HG03159 (cell line): Measurements from ENCODE around the gene CERS3.
A peak's percentile ranks its signal among the peaks of the same experiment; 100 is the strongest.

Source experiments
- ATAC-seq: cut with Tn5 transposase; IDR thresholded peaks from one replicate; pipeline ENCODE4 v1.9.1; 2021; ENCODE audit warnings: mild to moderate bottlenecking, moderate library complexity; ENCODE audit not compliant: unreplicated experiment

CERS3 gene

DNA sequence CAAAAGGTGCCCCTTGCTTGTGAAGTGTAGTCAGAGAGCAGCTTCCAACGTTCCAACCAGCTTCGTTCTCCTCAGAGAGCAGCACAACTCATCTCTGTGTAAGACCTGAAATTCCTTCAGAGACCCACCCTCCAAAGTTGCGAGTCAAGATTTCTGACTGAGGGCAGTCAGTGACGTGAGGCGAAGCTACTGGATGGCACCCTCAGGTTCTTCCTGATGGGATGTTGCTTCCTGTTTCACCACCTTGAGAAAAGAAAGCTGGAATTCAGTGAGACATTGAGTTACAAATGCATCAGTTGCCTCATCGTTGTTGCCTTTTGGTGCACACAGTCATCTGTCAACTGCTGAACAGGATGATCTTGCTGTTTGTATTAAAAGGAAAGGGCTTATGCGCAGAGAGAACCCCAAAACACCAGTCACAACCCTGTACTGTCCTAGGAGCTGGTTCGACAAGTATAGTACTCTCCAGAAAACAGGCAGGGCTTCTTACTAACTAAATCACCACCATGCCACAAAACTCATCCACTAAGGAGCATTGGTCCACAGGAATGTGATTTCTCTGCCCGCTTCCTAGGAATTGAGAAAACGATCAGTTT, at the start of gene CERS3:
Gene CERS3 (minus strand): TSS at position 118 of the 596 bp plus-strand sequence. CDS start 27,101 bp downstream, outside the sequence.
- no peak for ATAC-seq

DNA sequence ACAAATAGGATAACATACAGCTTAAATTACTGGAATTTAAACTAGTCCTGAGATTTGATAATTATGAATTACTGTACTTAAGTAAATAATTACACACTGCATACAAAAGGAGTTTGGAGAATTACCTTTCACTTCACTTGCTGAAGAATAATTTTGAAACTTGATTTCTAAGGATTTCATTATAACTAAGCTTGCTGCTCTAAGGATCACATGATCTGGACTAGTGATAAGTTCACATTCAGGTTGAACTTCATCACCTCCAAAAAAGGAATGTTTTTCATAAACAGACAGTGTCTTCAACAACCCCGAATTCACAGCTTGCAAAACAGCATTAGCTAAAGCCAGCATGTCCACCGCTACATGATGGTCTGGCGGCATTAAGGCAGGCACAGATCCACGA, 44.8 kb upstream of the CERS3 start:
- ATAC-seq: no peak

DNA sequence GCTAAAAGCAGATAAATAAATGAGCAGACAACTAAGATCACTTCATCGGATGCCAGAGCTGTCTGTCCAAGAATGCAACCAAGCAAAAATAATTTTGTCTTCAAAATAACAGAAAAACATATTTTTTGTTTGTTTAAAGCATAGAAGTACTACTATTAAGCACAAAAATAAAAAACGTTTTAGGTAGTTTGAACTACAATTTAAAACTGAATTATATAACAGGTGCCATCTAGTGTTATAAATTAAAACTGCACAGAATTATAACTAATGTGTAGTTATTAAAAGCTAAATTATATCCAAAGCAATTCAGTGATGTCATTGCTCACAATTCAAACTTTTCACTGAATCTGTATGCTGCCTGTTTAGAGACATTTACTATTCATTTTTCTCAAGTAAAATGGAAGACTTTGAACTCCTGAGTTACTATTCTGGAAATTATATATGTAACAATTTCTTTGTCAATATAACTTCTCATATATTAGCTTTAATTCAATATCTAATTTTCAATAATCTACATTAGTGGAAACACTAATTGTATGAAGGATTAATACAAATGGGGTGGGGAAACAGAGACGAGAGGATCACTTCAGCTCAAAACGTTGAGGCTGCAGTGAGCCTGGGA, 43.7 kb upstream of the CERS3 start:
- ATAC-seq: no peak

DNA sequence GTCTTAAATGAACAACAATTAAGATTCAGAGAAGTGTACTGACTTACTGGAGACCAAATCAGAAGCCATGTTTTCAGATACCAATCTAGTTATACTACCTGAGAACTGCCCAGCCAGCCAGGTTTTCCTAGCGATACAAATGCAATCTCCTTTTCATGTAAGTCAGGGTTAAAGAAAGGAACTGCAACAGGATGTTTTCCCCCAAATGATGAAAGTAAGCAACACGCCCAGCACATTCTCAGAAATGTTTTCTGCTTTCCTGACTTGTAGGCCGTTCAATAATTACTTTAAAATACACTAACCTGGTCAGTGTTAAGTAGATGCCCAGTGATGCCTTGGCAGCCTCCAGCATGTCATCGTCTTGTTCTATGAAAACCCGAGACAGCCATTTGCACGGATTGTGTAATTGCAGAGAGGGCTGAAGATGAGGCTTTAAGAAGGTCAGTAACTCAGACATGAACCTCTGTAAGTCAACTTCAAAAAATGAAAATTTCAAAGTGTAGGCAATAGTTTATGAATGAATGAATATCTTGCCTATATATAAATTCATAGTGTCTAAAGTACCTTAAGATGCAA, 42.9 kb upstream of the CERS3 start:
- no peak for ATAC-seq

DNA sequence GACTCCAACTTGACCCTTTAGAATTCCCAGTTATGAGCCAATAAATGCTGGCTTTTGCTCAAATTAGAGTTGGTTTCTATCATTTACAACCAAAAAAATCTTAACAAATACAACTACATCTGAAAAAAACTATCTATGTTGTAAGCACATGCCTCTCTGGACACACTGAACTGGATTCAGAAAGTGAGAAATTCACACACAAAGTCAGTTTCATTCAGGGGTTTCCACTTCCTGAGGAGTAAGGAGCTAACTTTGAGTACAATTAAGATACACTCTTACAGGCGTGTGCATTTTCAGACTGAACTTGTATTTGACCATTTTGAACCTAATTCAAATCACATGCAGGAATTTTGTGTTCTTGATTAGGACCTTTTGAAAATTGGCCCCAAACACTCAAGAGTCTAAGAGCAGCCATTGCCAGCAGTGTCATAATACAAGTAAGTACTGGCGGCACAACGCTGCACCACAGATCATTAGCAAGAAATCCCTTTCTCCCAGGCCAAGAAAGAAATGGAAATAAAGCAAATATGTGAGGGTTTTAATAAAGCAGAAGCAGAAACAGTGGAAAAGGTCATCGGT, 42.1 kb upstream of the CERS3 start:
- ATAC-seq: peak; percentile 88

DNA sequence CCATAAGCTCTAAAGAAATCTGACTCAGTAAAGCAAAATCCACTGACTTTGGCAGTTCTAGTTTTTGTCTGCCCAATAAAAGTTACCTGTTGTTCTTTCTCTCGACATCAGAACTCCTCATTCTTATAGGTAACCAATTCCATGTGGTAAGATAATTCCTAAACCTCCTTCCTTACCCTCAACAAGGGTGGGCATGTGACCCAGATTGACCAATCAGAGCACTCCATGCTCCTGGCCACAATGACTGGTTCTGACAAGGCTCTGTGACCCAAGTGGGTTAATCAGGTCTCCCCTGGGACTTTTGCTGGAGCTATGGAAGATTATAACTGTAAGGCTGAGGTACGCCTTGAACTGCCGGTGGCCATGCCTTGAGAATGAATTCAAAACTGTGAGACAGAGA, 41.5 kb upstream of the CERS3 start:
- ATAC-seq: peak; percentile 14

DNA sequence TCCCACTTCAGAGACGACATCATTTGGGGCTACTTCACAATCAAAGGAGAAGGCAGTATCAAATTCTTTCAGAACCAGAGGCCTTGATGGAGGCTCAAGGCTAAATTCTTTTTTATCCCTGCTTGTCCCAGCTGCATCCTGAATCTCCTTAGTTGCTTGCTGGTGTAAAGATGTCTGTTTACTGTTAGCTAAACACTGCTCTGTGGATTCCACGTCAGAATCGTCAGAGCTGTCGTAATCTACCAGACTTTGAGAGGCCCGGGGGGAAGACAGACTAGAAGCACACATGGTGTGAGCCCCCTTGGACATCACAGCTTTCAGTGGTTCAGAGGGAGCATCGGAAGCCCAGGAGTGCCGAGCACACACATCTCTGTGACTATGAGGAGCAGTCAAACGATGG, 40.6 kb upstream of the CERS3 start:
- no peak for ATAC-seq

DNA sequence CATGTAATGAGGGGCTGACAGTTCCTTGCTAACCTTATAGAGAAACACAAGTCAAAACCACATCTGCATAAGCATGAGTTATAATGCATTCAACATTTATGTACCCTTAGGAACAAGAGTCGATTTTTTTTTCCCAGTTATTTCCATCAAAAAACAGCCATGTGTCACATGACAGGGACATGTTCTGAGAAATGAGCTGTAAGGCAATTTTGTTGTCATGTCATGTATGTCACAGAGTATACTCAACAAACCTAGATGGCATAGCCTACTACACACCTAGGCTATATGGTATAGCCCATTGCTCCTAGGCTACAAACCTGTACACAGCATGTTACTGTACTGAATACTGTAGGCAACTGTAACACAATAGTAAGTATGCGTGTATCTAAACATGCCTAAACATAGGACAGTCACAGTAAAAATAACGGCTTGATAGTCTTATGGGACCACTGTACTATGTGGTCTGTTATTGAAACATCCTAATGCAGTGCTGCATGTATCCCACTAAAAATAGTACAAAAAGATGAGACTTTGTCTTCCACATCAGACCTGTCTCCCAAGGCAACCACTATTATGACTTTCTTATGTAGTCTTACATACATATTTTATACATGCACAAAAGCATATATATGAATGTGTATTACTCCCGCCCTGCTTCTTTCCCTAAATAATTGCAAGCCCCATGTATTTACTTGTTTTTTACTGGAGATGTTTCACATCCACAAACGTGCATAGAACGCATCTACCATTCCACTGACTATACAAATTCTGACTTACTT, 38.3 kb upstream of the CERS3 start:
- ATAC-seq: no peak

DNA sequence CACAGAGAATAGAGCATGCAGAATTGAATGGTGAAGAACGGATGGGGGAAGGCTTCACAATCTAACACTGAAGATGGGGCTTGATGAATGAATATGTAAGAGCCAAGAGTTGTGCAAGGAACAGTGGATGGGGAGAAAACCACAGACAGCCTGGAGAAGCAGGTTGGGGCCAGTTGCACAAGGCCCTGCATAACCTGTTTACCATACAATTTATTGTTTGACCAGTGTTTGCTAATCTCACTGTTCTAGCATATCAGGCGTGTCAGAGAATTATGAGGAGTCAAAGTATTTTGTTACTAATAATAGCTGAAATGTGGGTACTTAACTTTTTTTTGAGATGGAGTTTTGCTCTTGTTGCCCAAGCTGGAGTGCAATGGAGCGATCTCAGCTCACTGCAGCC, 36.8 kb upstream of the CERS3 start:
- no peak for ATAC-seq

DNA sequence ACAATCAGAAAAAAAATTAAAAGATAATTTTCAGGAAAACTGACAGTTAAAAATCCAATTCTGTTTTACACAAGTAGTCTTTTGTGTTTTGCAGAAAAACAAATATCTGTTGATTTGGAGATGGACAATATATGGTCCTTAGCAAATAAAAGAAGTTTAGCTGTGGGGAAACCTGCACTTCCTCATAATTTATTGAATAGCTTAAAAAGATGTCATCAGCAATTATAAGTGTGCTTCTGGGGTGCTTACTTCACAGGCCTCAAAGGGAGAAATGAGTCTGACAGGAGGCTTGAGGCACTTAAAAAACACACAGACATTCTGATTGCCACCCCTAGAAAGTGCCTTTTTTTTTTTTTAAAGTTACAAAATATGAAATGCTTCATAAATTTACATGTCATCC, 31.6 kb upstream of the CERS3 start:
- no peak for ATAC-seq

DNA sequence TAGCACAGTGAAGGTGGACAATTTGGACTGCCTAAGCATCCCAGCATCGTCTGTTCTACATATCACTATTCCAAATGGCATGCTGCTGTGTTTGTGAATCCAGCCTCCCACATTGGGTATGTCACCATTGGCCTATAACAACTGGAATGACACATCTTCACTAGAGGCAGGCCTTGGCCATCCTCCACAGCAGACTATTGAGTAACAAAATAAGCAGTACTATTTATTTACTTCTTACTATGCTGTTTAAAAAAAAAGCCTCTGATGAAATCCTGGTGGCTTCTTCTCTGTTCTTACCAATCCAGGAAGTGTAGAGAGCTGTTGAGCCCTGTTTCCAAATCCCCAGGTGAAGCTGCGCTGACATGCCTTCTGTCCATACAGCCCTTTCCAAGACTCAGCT, 30.6 kb upstream of the CERS3 start:
- ATAC-seq: no peak

DNA sequence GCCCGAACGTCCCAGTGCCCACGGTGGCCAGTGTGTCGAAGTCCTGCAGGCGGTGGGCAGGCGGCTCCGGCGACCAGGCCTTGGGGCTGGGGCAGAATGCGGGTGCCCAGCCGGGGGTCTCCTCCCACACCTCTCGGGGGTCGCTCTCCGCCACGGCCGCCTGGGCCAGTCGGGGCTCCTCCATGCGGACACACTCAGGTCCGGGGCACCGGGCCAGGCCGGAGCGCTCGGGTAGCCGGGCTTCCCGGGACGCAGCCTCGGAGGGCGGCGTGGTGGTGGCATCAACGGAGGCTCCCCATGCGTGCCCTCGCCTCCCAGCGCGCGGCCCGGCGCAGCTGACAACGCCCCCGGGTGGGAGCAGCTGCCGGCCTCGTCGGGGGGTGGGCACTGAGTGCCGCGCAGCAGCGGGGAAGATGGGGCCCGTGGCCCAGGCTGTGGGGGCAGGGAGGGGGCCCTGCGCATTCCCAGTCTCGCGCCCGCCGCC, 30.1 kb upstream of the CERS3 start:
- no peak for ATAC-seq

DNA sequence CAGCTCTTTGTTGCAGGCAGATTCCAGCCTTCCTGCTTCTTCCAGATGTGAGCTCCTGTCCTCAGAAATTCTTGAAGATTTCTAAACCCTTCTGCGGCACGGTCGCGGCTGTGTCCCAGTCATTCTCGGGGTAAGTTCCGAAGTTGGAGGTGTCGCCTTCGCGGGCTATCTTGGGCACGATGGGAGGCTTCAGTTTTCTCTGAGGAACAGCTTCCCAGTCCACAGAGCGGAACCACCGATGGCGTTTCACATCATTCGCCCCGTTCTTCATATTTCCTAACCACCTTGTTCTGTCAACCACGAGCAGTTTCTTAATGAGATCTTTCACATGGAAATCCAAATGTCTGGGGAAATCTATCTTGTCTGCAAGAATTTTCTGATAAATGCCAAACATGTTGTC, 24.7 kb upstream of the CERS3 start:
- no peak for ATAC-seq

DNA sequence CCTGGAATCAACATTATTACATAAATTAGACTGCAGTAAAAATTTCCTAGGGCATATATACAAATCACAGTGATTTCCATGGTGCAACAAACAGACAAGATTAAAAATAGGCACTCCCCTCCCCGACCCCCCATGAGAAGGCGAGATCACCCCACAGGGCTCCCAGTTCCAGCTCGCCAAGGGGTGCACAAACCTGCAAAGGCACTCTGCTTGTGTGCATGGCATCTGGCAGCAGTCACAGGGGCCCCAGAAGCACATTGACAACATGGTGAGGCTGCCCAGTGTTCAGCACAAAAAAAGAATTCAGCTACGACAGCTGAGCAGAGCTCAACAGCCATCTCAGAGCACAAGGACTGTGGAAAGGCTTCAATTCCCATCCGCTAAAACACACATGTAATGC, 19.2 kb upstream of the CERS3 start:
- ATAC-seq: no peak

DNA sequence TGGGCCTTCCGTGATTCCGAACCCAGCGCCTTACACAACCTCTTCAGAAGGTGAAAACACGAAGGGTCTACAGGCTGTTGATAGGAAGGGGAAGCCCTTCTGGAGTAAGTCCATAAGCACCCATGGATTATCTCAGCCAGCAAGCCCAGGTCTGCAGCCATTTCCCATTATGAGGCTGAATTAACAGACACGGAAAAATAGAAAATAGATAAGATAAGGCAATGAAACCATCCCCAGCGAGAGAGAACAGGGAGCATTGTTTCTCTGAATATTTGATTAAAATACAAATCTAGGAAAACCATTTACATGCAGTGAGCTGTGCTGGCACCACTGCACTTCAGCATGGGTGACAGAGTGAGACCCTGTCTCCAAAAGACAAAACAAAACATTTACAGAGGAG, 16.2 kb upstream of the CERS3 start:
- no peak for ATAC-seq

DNA sequence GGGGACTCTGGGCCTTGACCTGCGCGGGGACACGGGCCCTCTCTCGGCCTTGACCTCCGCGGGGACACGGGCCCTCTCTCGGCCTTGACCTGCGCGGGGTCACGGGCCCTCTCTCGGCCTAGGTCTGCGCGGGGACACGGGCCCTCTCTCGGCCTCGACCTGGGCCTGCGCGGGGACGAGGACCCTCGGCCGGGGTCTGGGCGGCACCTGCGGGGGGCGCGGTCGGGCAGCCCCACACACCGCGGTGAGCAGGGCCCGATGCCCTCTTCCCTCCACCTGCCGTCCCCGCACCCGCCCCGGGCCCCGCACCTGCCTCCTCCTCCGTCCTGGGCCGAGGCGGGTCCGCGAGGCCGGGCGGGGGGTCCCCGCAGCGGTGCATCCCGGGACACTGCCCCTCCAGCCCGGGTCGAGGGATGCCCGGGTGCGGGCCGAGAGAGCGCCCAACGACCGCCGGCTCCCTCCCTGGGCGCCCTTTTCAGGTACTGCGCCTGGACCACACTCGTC, 15.6 kb upstream of the CERS3 start:
- ATAC-seq: no peak

DNA sequence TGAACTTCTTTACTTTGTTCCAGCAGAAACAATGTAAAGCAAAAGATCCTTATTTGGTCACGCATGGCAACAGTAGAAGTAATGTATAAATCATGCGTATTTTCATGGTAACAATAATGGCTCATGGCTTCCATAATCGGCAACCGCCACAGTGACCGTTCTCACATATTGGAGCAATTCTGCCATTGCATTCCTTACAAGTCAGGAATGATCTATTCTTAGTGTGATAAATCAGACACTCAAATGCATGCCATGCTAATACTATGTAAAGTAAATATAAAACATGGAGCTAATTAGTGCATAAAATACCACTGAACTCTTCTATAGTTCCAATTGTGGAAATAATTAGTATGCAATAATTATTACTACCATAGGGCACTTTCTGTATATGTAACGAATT, 13.5 kb upstream of the CERS3 start:
- no peak for ATAC-seq

DNA sequence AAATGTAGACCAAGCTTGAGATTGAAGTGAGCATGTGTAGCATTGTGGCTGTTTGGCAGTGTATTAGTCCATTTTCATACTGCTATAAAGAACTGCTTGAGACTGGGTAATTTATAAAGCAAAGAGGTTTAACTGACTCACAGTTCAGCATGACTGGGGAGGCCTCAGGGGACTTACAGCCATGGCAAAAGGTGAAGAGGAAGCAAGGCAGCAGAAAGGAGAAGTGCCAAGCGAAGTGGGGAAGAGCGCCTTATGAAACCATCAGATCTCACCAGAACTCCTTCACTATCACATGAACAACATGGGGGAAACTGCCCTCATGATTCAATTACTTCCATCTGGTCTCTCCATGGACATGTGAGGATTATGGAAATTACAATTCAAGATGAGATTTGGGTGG, 8.6 kb upstream of the CERS3 start:
- peak; percentile 71 for ATAC-seq

DNA sequence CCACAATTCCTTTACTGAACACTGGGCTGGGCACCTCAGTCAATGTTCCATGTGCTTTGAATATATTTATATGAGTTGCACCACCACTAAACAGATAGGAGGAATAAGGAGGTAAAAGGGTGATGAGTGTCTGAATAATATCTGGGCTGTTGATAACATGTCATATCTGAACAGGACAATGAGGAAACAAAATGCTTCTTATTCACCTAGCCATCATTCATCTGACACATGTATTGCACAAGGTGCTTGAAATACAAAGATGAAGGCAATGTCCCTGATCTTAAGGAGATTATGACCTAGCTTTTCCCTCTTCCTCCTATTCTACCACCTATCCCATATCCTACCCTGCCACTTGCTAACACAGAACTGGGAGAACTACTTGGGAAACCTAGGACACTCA, 8.0 kb upstream of the CERS3 start:
- ATAC-seq: no peak

DNA sequence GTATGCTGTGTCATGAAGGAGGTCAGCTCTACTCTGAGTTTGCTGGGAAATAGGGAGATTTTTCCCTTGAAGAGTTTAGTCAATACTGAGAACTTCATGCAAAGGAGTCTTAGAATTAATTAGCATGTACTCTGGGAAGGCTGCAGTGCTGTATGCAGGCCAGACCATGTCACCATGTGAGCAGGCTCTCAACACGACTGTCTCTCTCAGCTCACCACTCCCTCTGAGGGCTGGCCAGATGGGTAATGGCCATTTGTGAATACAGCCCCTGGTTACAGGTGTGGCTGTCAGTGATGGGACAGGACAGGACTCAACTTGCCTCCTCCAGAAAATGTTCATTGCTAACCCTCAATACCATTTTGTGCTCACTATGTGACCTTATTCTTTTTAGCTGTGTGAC, 5.1 kb upstream of the CERS3 start:
- no peak for ATAC-seq

DNA sequence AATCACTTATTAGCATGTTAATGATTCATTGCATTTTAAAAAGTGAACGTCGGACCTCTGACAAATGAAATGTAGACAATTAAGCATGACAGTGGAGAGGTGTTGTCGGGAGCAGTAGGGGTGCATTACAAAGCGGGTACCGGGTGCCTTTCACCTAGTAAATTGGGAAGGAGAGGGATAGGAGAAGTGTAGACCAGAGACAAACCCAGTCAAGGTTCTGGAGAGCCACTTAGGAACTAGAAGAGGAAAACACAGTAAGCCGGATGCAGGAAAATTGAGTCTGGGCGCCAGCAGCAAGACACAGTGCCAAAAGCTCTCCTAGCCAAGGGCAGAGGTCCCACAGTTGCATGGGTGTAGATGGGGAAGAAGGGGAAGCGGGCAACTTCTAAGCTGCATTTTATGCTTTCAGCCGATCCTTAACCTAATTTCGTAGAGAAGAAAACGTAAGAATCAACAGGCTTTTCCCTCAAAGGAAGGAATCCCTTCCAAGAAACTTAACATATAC, 3.1 kb upstream of the CERS3 start:
- ATAC-seq: no peak
